Peyer's patch (tissue), 4 donors: ENCODE data around the gene TTC27. TPM values are rescaled to one million over a fixed set of nuclear protein-coding genes. Genes with fewer than 3 reads are reported as not detected.

Source experiments
- DNase-seq, 3 donors: peaks; one replicate each; pipeline ENCODE4 v3.0.0-alpha.2; 2017 to 2019
- H3K27ac ChIP-seq, 4 donors: fragments of 200-600 bp; sonication (generic); one replicate each; pipeline ENCODE4 v1.5.1; 2016 to 2019
- H3K27me3 ChIP-seq, 2 donors: fragments of 200-600 bp; sonication (generic); one replicate each; pipeline ENCODE4 v1.5.1; 2019
- H3K36me3 ChIP-seq, 3 donors: fragments of 200-600 bp; sonication (generic); one replicate each; pipeline ENCODE4 v1.5.1; 2016 to 2019
- H3K4me1 ChIP-seq, 4 donors: fragments of 200-600 bp; sonication (generic); one replicate each; pipeline ENCODE4 v1.5.1; 2016 to 2019
- H3K4me3 ChIP-seq, 4 donors: fragments of 200-600 bp; sonication (generic); 1 replicate in 3 of 4; 2 replicates in 1 of 4; pipeline ENCODE4 v1.5.1; 2016 to 2019; ENCODE audit warnings: mild to moderate bottlenecking in 1 of 4
- H3K9me3 ChIP-seq, 4 donors: fragments of 200-600 bp; sonication (generic); one replicate each; pipeline ENCODE4 v1.5.1; 2016 to 2019; ENCODE audit warnings: mild to moderate bottlenecking in 1 of 4
- POLR2A ChIP-seq, 2 donors: fragments of 450-650 bp; IDR thresholded peaks; one replicate each; pipeline ENCODE4 v1.5.1; 2017; ENCODE audit warnings: antibody characterized with exemption in 2 of 2, mild to moderate bottlenecking in 2 of 2, moderate library complexity in 2 of 2
- total RNA-seq, 4 donors: library from RNA; depleted of rRNA; stranded (reverse); fragments of >200 nt; gene quantifications; one replicate each; pipeline ENCODE4 v1.1.0, GENCODE V29; 2016
- TF ChIP-seq, protein P1 (sequence below), 6 experiments: fragments of 450-650 bp in 4 of 6; fragments of 200-600 bp in 2 of 6; sonication (generic) in 1 of 6; IDR thresholded peaks; one replicate each; pipeline ENCODE4 v1.5.1; 2017 to 2019; ENCODE audit warnings: antibody characterized with exemption in 6 of 6, mild to moderate bottlenecking in 3 of 6, moderate library complexity in 1 of 6

TTC27 gene
- total RNA-seq, 4 donors from 2014 or later = 9.5 to 28.6 (median 12.4) TPM

DNA sequence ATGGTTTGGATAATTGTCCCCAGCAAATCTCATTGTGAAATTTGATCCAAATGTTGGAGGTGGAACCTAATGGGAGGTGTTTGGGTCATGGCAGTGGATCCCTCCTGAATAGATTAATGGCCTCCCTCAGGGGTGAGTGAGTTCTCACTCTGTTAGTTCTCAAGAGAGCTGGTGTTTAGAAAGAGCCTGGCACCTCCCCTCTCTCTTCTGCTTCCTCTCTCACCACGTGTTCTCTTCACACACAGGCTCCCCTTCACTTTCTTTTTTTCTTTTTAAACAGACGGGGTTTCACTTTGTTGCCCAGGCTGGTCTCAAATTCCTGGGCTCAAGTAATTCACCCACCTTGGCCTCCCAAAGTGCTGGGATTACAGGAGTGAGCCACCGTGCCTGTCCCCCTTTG is 207.3 kb downstream of the TTC27 start:
- H3K27ac ChIP-seq = no peak overlapping the region
- H3K4me3 ChIP-seq = no peak overlapping the region
- no peaks in the 10 kb centered on the region for H3K4me1 ChIP-seq
- H3K9me3 ChIP-seq = no peaks in the 10 kb centered on the region
- TF ChIP-seq, protein P1, sequence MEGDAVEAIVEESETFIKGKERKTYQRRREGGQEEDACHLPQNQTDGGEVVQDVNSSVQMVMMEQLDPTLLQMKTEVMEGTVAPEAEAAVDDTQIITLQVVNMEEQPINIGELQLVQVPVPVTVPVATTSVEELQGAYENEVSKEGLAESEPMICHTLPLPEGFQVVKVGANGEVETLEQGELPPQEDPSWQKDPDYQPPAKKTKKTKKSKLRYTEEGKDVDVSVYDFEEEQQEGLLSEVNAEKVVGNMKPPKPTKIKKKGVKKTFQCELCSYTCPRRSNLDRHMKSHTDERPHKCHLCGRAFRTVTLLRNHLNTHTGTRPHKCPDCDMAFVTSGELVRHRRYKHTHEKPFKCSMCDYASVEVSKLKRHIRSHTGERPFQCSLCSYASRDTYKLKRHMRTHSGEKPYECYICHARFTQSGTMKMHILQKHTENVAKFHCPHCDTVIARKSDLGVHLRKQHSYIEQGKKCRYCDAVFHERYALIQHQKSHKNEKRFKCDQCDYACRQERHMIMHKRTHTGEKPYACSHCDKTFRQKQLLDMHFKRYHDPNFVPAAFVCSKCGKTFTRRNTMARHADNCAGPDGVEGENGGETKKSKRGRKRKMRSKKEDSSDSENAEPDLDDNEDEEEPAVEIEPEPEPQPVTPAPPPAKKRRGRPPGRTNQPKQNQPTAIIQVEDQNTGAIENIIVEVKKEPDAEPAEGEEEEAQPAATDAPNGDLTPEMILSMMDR (IDR thresholded peaks at IDR 0.05) = no peak
- TF ChIP-seq POLR2A (IDR thresholded peaks at IDR 0.05) = no peak
- no peaks in the 10 kb centered on the region for H3K36me3 ChIP-seq
- no peak for DNase-seq
- no peaks in the 10 kb centered on the region for H3K27me3 ChIP-seq

DNA sequence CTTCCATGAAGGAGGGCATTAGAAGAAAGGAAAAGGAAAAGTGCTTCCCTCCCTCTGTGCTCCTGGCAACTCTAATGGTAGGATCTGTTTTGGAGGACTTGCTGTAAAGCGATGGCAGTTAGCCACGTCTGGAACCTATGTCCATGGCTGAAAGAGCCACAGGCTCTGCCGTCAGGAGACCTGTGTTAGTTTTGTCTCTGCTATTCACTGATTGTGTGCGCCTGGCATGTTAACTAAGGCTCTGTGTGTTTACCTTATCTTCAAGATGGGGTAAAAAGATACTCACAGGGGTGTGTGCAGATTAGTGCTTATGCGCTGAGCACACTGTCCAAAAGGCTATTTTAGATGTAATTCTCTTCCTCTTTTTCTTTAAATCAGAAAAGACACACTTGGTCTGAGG is 209.1 kb downstream of the TTC27 start:
- Histone ChIP-seq H3K9me3 (no peaks in the 10 kb centered on the region), H3K4me3 (no peak overlapping the region), H3K4me1 (no peaks in the 10 kb centered on the region), H3K36me3 (no peaks in the 10 kb centered on the region), H3K27ac (no peak overlapping the region), H3K27me3 (no peaks in the 10 kb centered on the region)
- no peak for TF ChIP-seq POLR2A (IDR thresholded peaks at IDR 0.05)
- DNase-seq = no peak

DNA sequence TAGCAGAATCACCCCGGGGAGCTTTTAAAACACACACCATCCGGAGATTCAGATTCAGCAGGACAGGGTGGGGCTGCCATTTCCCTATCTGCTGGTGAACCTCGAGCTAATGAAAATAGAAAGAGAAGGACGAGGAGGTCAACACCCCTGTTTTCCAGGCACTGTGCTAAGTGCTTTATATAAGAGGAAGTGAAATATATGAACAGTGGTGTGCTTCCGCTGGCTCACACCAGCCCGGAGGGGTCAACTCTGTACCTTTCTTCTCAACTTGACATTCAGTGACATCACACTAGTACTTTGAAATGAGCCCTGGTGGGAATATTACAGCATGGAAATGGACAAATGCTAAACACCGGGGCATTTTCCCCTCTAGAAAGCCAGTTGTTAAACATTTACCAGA is 210.6 kb downstream of the TTC27 start:
- DNase-seq = no peak

DNA sequence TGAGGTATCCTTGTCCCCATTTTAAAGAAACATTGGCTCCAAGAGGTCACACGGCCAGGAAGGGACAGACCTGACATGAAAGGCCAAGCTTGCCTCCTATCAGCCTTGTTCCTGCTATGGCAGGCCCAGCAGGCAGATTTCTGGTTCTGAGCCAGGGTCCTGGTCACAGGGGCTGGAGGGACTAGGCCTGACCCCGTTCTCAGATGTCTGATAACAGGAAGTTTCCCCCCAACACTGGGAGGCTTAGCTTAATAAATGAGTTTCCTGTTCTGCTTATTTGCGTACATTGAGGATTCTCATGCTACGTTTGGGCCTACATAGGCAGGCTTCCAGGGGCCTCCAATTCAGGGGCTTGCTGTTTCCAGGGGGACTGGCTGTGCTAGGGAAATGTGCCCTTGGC is 211.1 kb downstream of the TTC27 start:
- Histone ChIP-seq H3K27ac (no peak overlapping the region), H3K36me3 (no peaks in the 10 kb centered on the region), H3K9me3 (no peaks in the 10 kb centered on the region), H3K27me3 (no peaks in the 10 kb centered on the region), H3K4me3 (no peak overlapping the region), H3K4me1 (no peaks in the 10 kb centered on the region)
- TF ChIP-seq POLR2A (IDR thresholded peaks at IDR 0.05) = no peak
- TF ChIP-seq, protein P1 (IDR thresholded peaks at IDR 0.05) = no peak
- DNase-seq = no peak

More for the DNA sequence above, 210.6 kb downstream of the TTC27 start:
- no peak overlapping the region for H3K4me3 ChIP-seq
- H3K27ac ChIP-seq = no peak overlapping the region
- no peaks in the 10 kb centered on the region for H3K4me1 ChIP-seq
- TF ChIP-seq, protein P1 (IDR thresholded peaks at IDR 0.05) = no peak
- no peak for TF ChIP-seq POLR2A (IDR thresholded peaks at IDR 0.05)
- H3K27me3 ChIP-seq = no peaks in the 10 kb centered on the region
- no peaks in the 10 kb centered on the region for H3K9me3 ChIP-seq
- H3K36me3 ChIP-seq = no peaks in the 10 kb centered on the region

DNA sequence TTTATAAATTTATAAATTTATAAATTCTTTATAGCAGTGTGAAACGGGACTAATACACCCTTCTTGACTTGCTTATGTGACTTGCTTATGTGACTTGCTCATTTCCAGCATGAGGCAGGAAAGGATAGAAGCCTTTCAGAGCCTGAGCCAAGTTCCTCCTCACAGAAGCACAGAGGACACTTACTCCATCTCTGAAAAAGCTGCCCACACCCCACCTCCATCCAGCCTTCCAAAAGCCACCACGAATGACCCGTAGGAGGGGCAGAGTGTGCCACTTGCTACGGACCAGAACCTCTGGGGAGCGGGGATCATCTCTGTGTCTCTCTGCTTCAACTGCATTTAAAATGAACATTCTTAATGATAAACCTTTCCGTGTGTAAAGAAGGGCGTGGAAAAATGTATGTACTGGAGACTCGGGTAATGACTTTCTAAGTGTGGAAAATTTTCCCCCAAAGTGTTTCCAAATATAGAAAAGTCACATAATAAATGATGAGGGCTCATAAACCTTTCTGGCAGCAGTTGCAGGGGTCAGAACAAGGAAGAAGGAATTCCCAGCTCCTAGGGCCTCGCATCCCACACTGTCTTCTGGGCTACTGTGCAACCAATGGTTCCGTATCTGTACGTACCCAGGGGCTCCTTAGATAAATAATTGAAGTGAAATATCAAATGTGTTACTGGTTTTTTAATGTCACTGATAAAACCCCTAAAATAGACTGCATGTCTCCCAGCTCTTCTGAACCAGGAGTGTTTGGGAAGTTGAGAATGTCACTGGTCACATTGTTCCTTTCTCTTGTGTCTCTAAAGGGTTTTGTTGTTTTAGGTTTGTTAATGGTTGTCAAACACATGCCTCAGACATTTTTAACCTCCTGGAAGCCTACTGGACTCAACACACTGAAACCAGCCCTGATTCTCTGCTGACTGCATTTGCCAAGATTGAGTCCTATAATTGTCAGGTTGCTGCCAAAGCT is 214.4 kb downstream of the TTC27 start:
- no peaks in the 10 kb centered on the region for H3K4me1 ChIP-seq
- H3K27ac ChIP-seq = no peak overlapping the region
- H3K4me3 ChIP-seq = no peak overlapping the region
- no peaks in the 10 kb centered on the region for H3K27me3 ChIP-seq
- peaks cover 0 to 4% (median 0%) of the 10 kb centered on the region in 4 donors for H3K9me3 ChIP-seq
- DNase-seq = no peak
- no peak for TF ChIP-seq POLR2A (IDR thresholded peaks at IDR 0.05)
- TF ChIP-seq, protein P1 (IDR thresholded peaks at IDR 0.05) = no peak
- H3K36me3 ChIP-seq = no peaks in the 10 kb centered on the region

DNA sequence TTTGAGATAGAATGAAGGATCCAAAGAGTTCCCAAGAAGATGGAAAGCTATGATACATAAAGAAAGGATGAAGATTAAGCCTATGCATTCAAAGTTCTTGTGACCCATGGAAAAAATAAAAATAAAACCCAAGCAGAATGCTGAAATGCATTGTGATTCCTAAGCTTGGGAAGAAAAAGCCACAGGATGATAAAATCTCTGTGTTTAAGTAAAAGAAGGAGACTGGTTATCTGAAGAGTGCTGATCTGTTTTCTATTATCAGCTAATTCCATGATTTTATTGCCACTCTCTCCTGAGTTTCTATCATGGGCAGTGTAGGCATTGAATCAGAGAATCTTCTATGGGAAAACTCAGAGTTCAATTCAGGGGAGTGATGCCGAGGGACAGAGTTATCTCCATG is 215.8 kb downstream of the TTC27 start:
- TF ChIP-seq, protein P1 (IDR thresholded peaks at IDR 0.05) = no peak
- no peak for TF ChIP-seq POLR2A (IDR thresholded peaks at IDR 0.05)
- Histone ChIP-seq H3K4me3 (no peak overlapping the region), H3K27ac (no peak overlapping the region), H3K27me3 (no peaks in the 10 kb centered on the region), H3K4me1 (no peaks in the 10 kb centered on the region), H3K36me3 (no peaks in the 10 kb centered on the region), H3K9me3 (peaks cover 0 to 4% (median 0%) of the 10 kb centered on the region in 4 donors)
- DNase-seq = no peak
